COR-L47 (cell line): ENCODE data around the gene LIPN.

ENCODE experiments used
- DNase-seq: peaks from one replicate; lab custom pipeline; 2025; lab: John Stamatoyannopoulos, UW

Gene LIPN

GRCh38 chr10:88827671-88828070 lies 67.9 kb downstream of the LIPN start:
- no peak for DNase-seq

DNA sequence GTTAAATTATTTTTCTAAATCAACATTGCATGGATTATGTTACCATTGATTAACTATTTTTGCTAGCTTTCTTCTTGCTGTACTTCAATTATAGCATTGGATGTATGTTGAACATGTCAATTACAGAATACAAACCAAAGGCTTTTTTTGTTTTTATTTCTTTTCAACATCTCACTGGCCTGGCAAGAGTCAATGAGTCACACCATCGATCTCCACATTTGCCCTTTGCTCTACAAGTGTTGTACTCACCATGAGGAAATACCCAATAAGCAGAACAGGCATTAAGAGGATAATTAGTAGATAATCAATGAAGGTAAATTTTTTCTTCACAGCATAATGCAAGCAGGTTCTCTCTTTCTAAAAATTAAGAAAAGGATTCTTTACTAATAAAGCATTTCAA lies 68.5 kb downstream of the LIPN start:
- DNase-seq: no peak
